GM12892 (cell line): ENCODE data around the gene SEC63.

Experiments
- POLR2AphosphoS5 ChIP-seq: IDR thresholded peaks from 2 replicates; pipeline ENCODE4 v1.6.1; 2011; ENCODE audit warnings: low read depth, low read length, control low read depth
- TAF1 ChIP-seq: IDR thresholded peaks from 2 replicates; pipeline ENCODE4 v1.6.1; 2011; ENCODE audit warnings: low read depth, mild to moderate bottlenecking, control low read depth, low read length, borderline replicate concordance

DNA sequence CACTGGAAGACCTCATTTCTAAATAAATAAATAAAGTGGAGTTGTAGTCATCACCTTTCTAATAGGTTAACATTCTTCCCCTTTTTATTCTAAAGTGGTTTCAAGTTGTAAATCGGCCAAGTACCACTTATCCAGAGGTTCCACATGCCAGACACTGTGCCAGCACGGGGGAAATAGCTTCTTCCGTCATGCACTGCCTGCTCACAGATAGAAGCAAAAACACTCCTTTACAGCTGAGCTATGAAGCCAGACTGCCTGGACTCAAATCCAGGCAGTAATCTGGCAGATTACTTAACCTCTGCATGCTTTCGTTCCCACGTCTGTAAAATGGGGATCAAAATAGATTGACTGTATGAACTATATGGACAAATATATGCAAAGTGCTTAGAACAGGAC is 116.7 kb downstream of the SEC63 start:
- TF ChIP-seq TAF1 (no peak), POLR2AphosphoS5 (no peak)
